IMR-90 (cell line): ENCODE data around the gene EPO. TPM values are rescaled to one million over a fixed set of nuclear protein-coding genes. Genes with fewer than 3 reads are reported as not detected.

Source experiments
- ATAC-seq: fragments of 200-7000 bp; cut with Tn5 transposase; 2 replicates; pipeline ENCODE4 v1.9.1; 2020; ENCODE audit warnings: low read depth, mild to moderate bottlenecking, moderate library complexity
- BruUV-seq: library from RNA; stranded (reverse); fragments of 400-500 nt; replicated peaks from 2 replicates; lab custom pipeline; 2021; lab: Mats Ljungman, UMichigan
- CTCF ChIA-PET: fragments of 300-600 bp; formaldehyde crosslinking; extraction: SDS; loops from one replicate; lab custom pipeline; 2021; ENCODE audit warnings: antibody characterized with exemption; lab: Yijun Ruan, JAX
- POLR2A ChIA-PET: fragments of 300-600 bp; sonication (Branson Sonifier 250); formaldehyde crosslinking; loops from one replicate; lab custom pipeline; 2022; ENCODE audit warnings: antibody characterized with exemption; ENCODE audit not compliant: unreplicated experiment; lab: Charles Lee
- DNase-seq: peaks from one replicate; pipeline ENCODE4 v3.0.0; 2013
- H2AFZ ChIP-seq: replicated peaks from 2 replicates; pipeline ENCODE3; 2013; ENCODE audit warnings: low read length, mild to moderate bottlenecking; ENCODE audit not compliant: poor library complexity
- H2AK5ac ChIP-seq: 2 replicates; pipeline ENCODE4 v1.6.1; 2013; ENCODE audit warnings: low read depth, low read length, inconsistent platforms
- H2AK9ac ChIP-seq: replicated peaks from 2 replicates; pipeline ENCODE3; 2013; ENCODE audit warnings: mild to moderate bottlenecking, low read depth, low read length, moderate library complexity; ENCODE audit not compliant: poor library complexity
- H2BK120ac ChIP-seq: 2 replicates; pipeline ENCODE4 v1.6.1; 2013; ENCODE audit warnings: low read depth, low read length, inconsistent platforms
- H2BK15ac ChIP-seq: 3 replicates; pipeline ENCODE4 v1.6.1; 2013; ENCODE audit warnings: low read depth, low read length, inconsistent platforms
- H2BK20ac ChIP-seq: 2 replicates; pipeline ENCODE4 v1.6.1; 2013; ENCODE audit warnings: low read depth, mild to moderate bottlenecking, inconsistent platforms, low read length, moderate library complexity
- H2BK5ac ChIP-seq: 2 replicates; pipeline ENCODE4 v1.6.1; 2013; ENCODE audit warnings: mild to moderate bottlenecking, low read depth, low read length, inconsistent platforms; ENCODE audit not compliant: poor library complexity, severe bottlenecking
- H3K14ac ChIP-seq: replicated peaks from 2 replicates; pipeline ENCODE4 v1.6.1; 2013; ENCODE audit warnings: low read depth, low read length, inconsistent platforms
- H3K18ac ChIP-seq: 2 replicates; pipeline ENCODE4 v1.6.1; 2013; ENCODE audit warnings: low read depth, low read length, control low read depth
- H3K23ac ChIP-seq: 2 replicates; pipeline ENCODE4 v1.6.1; 2013; ENCODE audit warnings: low read depth, low read length, inconsistent platforms
- H3K27ac ChIP-seq: 2 replicates; pipeline ENCODE4 v1.5.1; 2013; ENCODE audit warnings: mild to moderate bottlenecking, control low read depth, low read length; ENCODE audit not compliant: insufficient read depth
- H3K27me3 ChIP-seq: 2 replicates; pipeline ENCODE4 v1.6.1; 2013; ENCODE audit warnings: low read length; ENCODE audit not compliant: control insufficient read depth, insufficient read depth
- H3K36me3 ChIP-seq: 2 replicates; pipeline ENCODE4 v1.6.1; 2013; ENCODE audit warnings: low read length, mixed read lengths; ENCODE audit not compliant: control insufficient read depth, insufficient read depth
- H3K4ac ChIP-seq: 2 replicates; pipeline ENCODE4 v1.6.1; 2013; ENCODE audit warnings: low read depth, low read length, inconsistent platforms
- H3K4me1 ChIP-seq: 2 replicates; pipeline ENCODE4 v1.6.1; 2013; ENCODE audit warnings: low read length, mixed read lengths; ENCODE audit not compliant: control insufficient read depth, insufficient read depth
- H3K4me2 ChIP-seq: 2 replicates; pipeline ENCODE4 v1.6.1; 2013; ENCODE audit warnings: low read depth, mild to moderate bottlenecking, control low read depth, low read length, moderate library complexity
- H3K4me3 ChIP-seq: 2 replicates; pipeline ENCODE4 v1.5.1; 2013; ENCODE audit warnings: low read depth, mild to moderate bottlenecking, control low read depth, low read length, moderate library complexity; ENCODE audit not compliant: insufficient read depth
- H3K56ac ChIP-seq: 2 replicates; pipeline ENCODE4 v1.6.1; 2013; ENCODE audit warnings: low read length, inconsistent platforms; ENCODE audit not compliant: insufficient read depth; ENCODE audit errors: extremely low read depth
- H3K79me1 ChIP-seq, 2 experiments: 2 replicates each; pipeline ENCODE4 v1.6.1; 2013; ENCODE audit warnings: low read length in 2 of 2, inconsistent platforms in 1 of 2, low read depth in 1 of 2
- H3K9ac ChIP-seq: 2 replicates; pipeline ENCODE4 v1.6.1; 2013; ENCODE audit warnings: low read depth, low read length, control low read depth
- H3K9me1 ChIP-seq: 2 replicates; pipeline ENCODE4 v1.6.1; 2013; ENCODE audit warnings: low read length, inconsistent platforms; ENCODE audit not compliant: insufficient read depth
- H3K9me3 ChIP-seq: 2 replicates; pipeline ENCODE4 v1.6.1; 2013; ENCODE audit warnings: low read length; ENCODE audit not compliant: control insufficient read depth, insufficient read depth
- H4K20me1 ChIP-seq: 2 replicates; pipeline ENCODE4 v1.6.1; 2013; ENCODE audit warnings: low read length, inconsistent platforms; ENCODE audit not compliant: insufficient read depth
- H4K5ac ChIP-seq: 2 replicates; pipeline ENCODE4 v1.6.1; 2013; ENCODE audit warnings: mild to moderate bottlenecking, low read depth, low read length, control low read depth
- H4K8ac ChIP-seq, 2 experiments: 2 replicates each; pipeline ENCODE4 v1.6.1; 2013; ENCODE audit warnings: low read depth in 2 of 2, low read length in 2 of 2, control low read depth in 1 of 2, inconsistent platforms in 1 of 2
- H4K91ac ChIP-seq: 2 replicates; pipeline ENCODE4 v1.6.1; 2013; ENCODE audit warnings: low read depth, low read length, inconsistent platforms; ENCODE audit not compliant: insufficient read depth
- BHLHE40 ChIP-seq: fragments of 150-350 bp; IDR thresholded peaks from 2 replicates; pipeline ENCODE4 v1.6.1; 2016; ENCODE audit warnings: mild to moderate bottlenecking, low read depth, low read length
- CEBPB ChIP-seq: IDR thresholded peaks from 2 replicates; pipeline ENCODE4 v1.6.1; 2012; ENCODE audit warnings: low read depth, low read length, improper control_type of control experiment
- CHD1 ChIP-seq: IDR thresholded peaks from 2 replicates; pipeline ENCODE4 v1.6.1; 2012; ENCODE audit warnings: low read depth, low read length, improper control_type of control experiment
- CTCF ChIP-seq: conservative IDR thresholded peaks from 2 replicates; pipeline ENCODE4 v1.5.1; 2012; ENCODE audit warnings: mild to moderate bottlenecking, low read depth, low read length, improper control_type of control experiment
- ELK1 ChIP-seq: fragments of 150-350 bp; IDR thresholded peaks from 2 replicates; pipeline ENCODE4 v1.6.1; 2016; ENCODE audit warnings: low read depth, mild to moderate bottlenecking, low read length, moderate library complexity, borderline replicate concordance
- FOS ChIP-seq: fragments of 150-350 bp; IDR thresholded peaks from 2 replicates; pipeline ENCODE4 v1.6.1; 2016; ENCODE audit warnings: low read depth, low read length
- MAFK ChIP-seq: IDR thresholded peaks from 2 replicates; pipeline ENCODE4 v1.6.1; 2012; ENCODE audit warnings: low read depth, low read length, improper control_type of control experiment
- MAZ ChIP-seq: IDR thresholded peaks from 2 replicates; pipeline ENCODE4 v1.6.1; 2012; ENCODE audit warnings: low read depth, mild to moderate bottlenecking, low read length, improper control_type of control experiment, moderate library complexity, borderline replicate concordance
- MXI1 ChIP-seq: IDR thresholded peaks from 2 replicates; pipeline ENCODE4 v1.6.1; 2012; ENCODE audit warnings: low read depth, mild to moderate bottlenecking, low read length, moderate library complexity, borderline replicate concordance
- NFE2L2 ChIP-seq: fragments of 150-350 bp; IDR thresholded peaks from 2 replicates; pipeline ENCODE4 v1.6.1; 2016; ENCODE audit warnings: low read depth, mild to moderate bottlenecking, low read length
- POLR2A ChIP-seq: IDR thresholded peaks from 2 replicates; pipeline ENCODE4 v1.6.1; 2012; ENCODE audit warnings: mild to moderate bottlenecking, low read depth, low read length
- RAD21 ChIP-seq: IDR thresholded peaks from 2 replicates; pipeline ENCODE4 v1.6.1; 2012; ENCODE audit warnings: low read length, improper control_type of control experiment
- RCOR1 ChIP-seq: IDR thresholded peaks from 2 replicates; pipeline ENCODE4 v1.6.1; 2012; ENCODE audit warnings: mild to moderate bottlenecking, low read length, improper control_type of control experiment; ENCODE audit not compliant: insufficient replicate concordance
- RFX5 ChIP-seq: IDR thresholded peaks from 2 replicates; pipeline ENCODE4 v1.8.0; 2012; ENCODE audit warnings: low read depth, mild to moderate bottlenecking, low read length, moderate library complexity
- SMC3 ChIP-seq: fragments of 150-350 bp; IDR thresholded peaks from 2 replicates; pipeline ENCODE4 v1.6.1; 2016; ENCODE audit warnings: low read depth, mild to moderate bottlenecking, antibody characterized with exemption, low read length, moderate library complexity
- USF2 ChIP-seq: fragments of 150-350 bp; IDR thresholded peaks from 2 replicates; pipeline ENCODE4 v1.6.1; 2017; ENCODE audit warnings: mild to moderate bottlenecking, antibody characterized with exemption, low read length, low read depth
- WGBS, 2 experiments: methylation state at CpG; one replicate each; pipeline versions ENCODE4 v1.1.5 to v1.1.7; 2013; ENCODE audit warnings: missing lambda C conversion rate in 2 of 2; ENCODE audit not compliant: insufficient read length in 1 of 2; ENCODE audit errors: extremely low coverage in 2 of 2; 5-methylcytosine and 5-hydroxymethylcytosine counted together
- dilution Hi-C: fragments of 300-500 bp; cut with HindIII; formaldehyde crosslinking; loops from one replicate; pipeline ENCODE4 v1.14.3; 2018; ENCODE audit warnings: low sequenced_read_pairs; ENCODE audit not compliant: unreplicated experiment
- in situ Hi-C: fragments of 300-500 bp; cut with MboI; formaldehyde crosslinking; loops from 3 replicates; pipeline ENCODE4 v1.14.3; 2019; ENCODE audit warnings: low sequenced_read_pairs, inconsistent platforms, mixed read lengths
- intact Hi-C: fragments of 100-400 bp; cut with micrococcal nuclease; formaldehyde crosslinking; loops from 2 replicates; pipeline ENCODE4 v1.10.0; 2022
- polyA plus RNA-seq, 3 experiments: library from polyadenylated mRNA; depleted of rRNA; stranded (reverse); fragments of >200 nt; gene quantifications; 2 replicates each; pipeline ENCODE4 v1.2.3, GENCODE V29; 2012; ENCODE audit warnings: low replicate concordance in 1 of 3
- total RNA-seq: library from RNA; depleted of rRNA; stranded (reverse); fragments of >200 nt; gene quantifications from 2 replicates; pipeline ENCODE4 v1.2.3, GENCODE V29; 2012

EPO gene
- total and polyA plus RNA-seq, 2 of the 4 experiments (the other 2 are of a cell fraction) = not detected

- peaks cover 23% of the 10 kb centered on the region for H3K27me3 ChIP-seq
- no peak overlapping the region for H2BK5ac ChIP-seq
- H3K9me1 ChIP-seq = no peaks in the 10 kb centered on the region
- no peaks in the 10 kb centered on the region for H3K4me1 ChIP-seq
- no peaks in the 10 kb centered on the region for H4K20me1 ChIP-seq
- ATAC-seq = no peak
- H4K5ac ChIP-seq = no peak overlapping the region
- H3K18ac ChIP-seq = no peak overlapping the region
- no peak overlapping the region for H3K56ac ChIP-seq
- BruUV-seq = no TSS peak
- H3K23ac ChIP-seq = no peak overlapping the region
- no peak overlapping the region for H3K4ac ChIP-seq
- H3K27ac ChIP-seq = no peak overlapping the region
- H3K9me3 ChIP-seq = no peaks in the 10 kb centered on the region
- CTCF ChIA-PET = no interaction called here
- no peaks in the 10 kb centered on the region for H3K79me1 ChIP-seq
- H2BK120ac ChIP-seq = no peak overlapping the region
- dilution Hi-C loops = no loop called here
- H2AK9ac ChIP-seq = no peak overlapping the region
- in situ Hi-C loops = no loop called here
- no peak overlapping the region for H2BK15ac ChIP-seq
- POLR2A ChIA-PET = no interaction called here
- H3K9ac ChIP-seq = no peak overlapping the region
- no peak overlapping the region for H2BK20ac ChIP-seq
- intact Hi-C loops = no loop called here
- DNase-seq = no peak
- H2AK5ac ChIP-seq = no peak overlapping the region
- H3K4me3 ChIP-seq = no peak overlapping the region
- H4K8ac ChIP-seq = no peak overlapping the region
- TF ChIP-seq RFX5 (no peak), SMC3 (no peak), MAFK (no peak), NFE2L2 (no peak), MXI1 (no peak), CTCF (no peak), FOS (no peak), POLR2A (no peak), CEBPB (no peak), ELK1 (no peak), RCOR1 (no peak), RAD21 (no peak), USF2 (no peak), BHLHE40 (no peak), MAZ (no peak), CHD1 (no peak)
- 100% methylated on average over 3 of the region's 6 CpGs; no CpG with 5 or more reads in 1 of the 2 experiments for WGBS, 2 experiments
- no peak overlapping the region for H3K14ac ChIP-seq
- H4K91ac ChIP-seq = no peak overlapping the region
- H3K36me3 ChIP-seq = no peaks in the 10 kb centered on the region
- no peak overlapping the region for H2AFZ ChIP-seq
- no peak overlapping the region for H3K4me2 ChIP-seq
Observed at GRCh38 chr7:100739934-100740333, 19.7 kb downstream of the EPO start.
